Mesothelial cell of epicardium (in vitro differentiated cells): ENCODE results near the gene PLEKHG3. TPM values are rescaled to one million over a fixed set of nuclear protein-coding genes. Genes with fewer than 3 reads are reported as not detected.

ENCODE experiments used
- DNase-seq, 2 experiments: peaks; one replicate each; pipeline ENCODE4 v3.0.0; 2021; ENCODE audit warnings: low spot score in 2 of 2; ENCODE audit not compliant: unreplicated experiment in 2 of 2
- H3K27ac Mint-ChIP-seq: 2 replicates; pipeline ENCODE4 v1.8.0; 2021; ENCODE audit warnings: mixed read lengths
- H3K27me3 Mint-ChIP-seq: 2 replicates; pipeline ENCODE4 v1.8.0; 2021; ENCODE audit warnings: low read depth, mixed read lengths
- H3K36me3 Mint-ChIP-seq: 2 replicates; pipeline ENCODE4 v1.8.0; 2021; ENCODE audit warnings: mixed read lengths
- H3K4me1 Mint-ChIP-seq: 2 replicates; pipeline ENCODE4 v1.8.0; 2021; ENCODE audit warnings: mixed read lengths
- H3K4me3 Mint-ChIP-seq: 2 replicates; pipeline ENCODE4 v1.8.0; 2021; ENCODE audit warnings: mild to moderate bottlenecking, moderate library complexity, mixed read lengths
- H3K9me3 Mint-ChIP-seq: 2 replicates; pipeline ENCODE4 v1.8.0; 2021; ENCODE audit warnings: mixed read lengths
- CTCF ChIP-seq: fragments of 200-600 bp; sonication (generic); IDR thresholded peaks from one replicate; pipeline ENCODE4 v1.5.0; 2021; ENCODE audit warnings: antibody characterized with exemption; ENCODE audit not compliant: unreplicated experiment
- total RNA-seq: library from RNA; stranded (reverse); gene quantifications from 3 replicates; pipeline ENCODE4 v1.2.1, GENCODE V29; 2021

PLEKHG3 gene
- total RNA-seq, 1 donor from 2014 or later: 141 TPM

- no peak overlapping the region for H3K27ac Mint-ChIP-seq
- no peak for TF ChIP-seq CTCF
- peaks cover 7% of the 10 kb centered on the region for H3K9me3 Mint-ChIP-seq
- no peak for DNase-seq
- H3K4me1 Mint-ChIP-seq: no peaks in the 10 kb centered on the region
- H3K27me3 Mint-ChIP-seq: no peaks in the 10 kb centered on the region
- peaks cover 6% of the 10 kb centered on the region for H3K36me3 Mint-ChIP-seq
- H3K4me3 Mint-ChIP-seq: no peak overlapping the region
These were observed 79.8 kb downstream of the PLEKHG3 start for GRCh38 chr14:64784006-64784405.

DNA sequence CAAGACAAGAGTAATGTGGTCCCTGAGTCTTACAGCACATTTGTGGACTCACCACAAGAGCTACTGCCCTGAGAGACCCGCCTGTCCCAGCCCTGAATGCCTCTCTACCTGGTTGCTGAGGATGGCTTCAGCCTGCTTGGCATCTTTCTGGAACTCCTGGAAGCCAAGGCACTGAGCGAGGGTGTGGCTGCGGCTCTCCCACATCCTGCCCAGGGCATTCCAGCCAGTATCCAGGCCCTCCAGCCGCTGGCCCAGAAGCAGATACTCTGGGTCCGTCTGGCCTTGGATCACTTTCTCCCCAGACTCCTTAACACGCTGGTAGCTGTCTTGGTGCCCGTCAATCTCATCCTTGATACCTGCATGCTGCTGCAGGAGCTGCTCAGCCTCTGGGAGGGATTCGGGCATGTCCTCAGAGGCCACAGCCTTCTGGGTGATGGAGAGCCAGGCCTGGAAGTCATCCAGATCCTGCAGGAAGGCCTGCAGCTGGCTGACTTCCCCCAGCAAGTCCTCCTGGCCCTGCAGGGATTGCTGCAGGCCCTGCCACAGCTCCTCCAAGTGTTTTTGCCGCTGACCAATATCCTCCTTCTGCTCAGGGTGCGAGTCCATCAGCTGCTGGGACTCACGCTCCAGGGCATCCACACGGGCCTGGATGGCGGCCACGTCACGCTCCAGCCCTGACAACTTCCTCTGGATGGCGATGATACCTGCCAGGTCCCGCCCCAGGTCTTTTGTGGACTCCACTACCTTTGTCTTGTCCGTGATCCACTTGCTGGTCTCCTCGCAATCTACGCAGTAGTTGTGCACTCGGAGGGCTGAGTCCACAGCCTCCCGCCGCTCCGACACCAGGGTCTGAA lies 82.3 kb downstream of the PLEKHG3 start:
- TF ChIP-seq CTCF: no peak
- Mint-ChIP-seq H3K27me3 (no peaks in the 10 kb centered on the region), H3K9me3 (no peaks in the 10 kb centered on the region), H3K4me3 (no peak overlapping the region), H3K36me3 (peaks cover 6% of the 10 kb centered on the region), H3K4me1 (peaks cover 9% of the 10 kb centered on the region), H3K27ac (no peak overlapping the region)
- DNase-seq: no peak

- Mint-ChIP-seq H3K4me1 (peaks cover 9% of the 10 kb centered on the region), H3K9me3 (no peaks in the 10 kb centered on the region)
These were observed 83.4 kb downstream of the PLEKHG3 start for GRCh38 chr14:64787619-64788018.

GRCh38 chr14:64788706-64789105 lies 84.5 kb downstream of the PLEKHG3 start:
- Mint-ChIP-seq H3K9me3 (no peaks in the 10 kb centered on the region), H3K27me3 (no peaks in the 10 kb centered on the region), H3K4me3 (no peak overlapping the region), H3K27ac (no peak overlapping the region), H3K36me3 (peaks cover 6% of the 10 kb centered on the region), H3K4me1 (peaks cover 9% of the 10 kb centered on the region)
- DNase-seq: no peak
- TF ChIP-seq CTCF: no peak

More at GRCh38 chr14:64787619-64788018, 83.4 kb downstream of the PLEKHG3 start:
- peaks cover 6% of the 10 kb centered on the region for H3K36me3 Mint-ChIP-seq
- TF ChIP-seq CTCF: no peak
- H3K27ac Mint-ChIP-seq: no peak overlapping the region
- no peaks in the 10 kb centered on the region for H3K27me3 Mint-ChIP-seq
- no peak for DNase-seq
- no peak overlapping the region for H3K4me3 Mint-ChIP-seq

DNA sequence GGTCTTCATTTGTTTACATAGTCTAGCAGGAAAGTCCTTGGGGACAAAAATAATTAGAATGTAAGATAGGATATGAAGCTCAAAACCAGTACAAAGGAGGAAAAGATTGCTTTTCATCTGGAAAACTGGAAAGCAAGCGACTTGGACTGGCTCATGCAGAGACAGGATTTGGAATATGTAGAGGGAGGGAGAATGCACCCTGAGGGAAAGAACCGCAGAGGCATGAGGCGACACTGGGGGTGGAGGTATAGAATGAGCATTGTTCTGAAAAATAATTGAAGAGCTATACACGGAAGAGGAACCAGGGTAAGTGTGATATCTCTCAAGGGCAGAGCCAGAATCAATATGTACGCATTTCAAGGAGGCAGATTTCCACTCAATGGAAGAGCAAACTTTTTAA lies 85.5 kb downstream of the PLEKHG3 start:
- H3K4me1 Mint-ChIP-seq: peaks cover 9% of the 10 kb centered on the region
- peaks cover 6% of the 10 kb centered on the region for H3K36me3 Mint-ChIP-seq
- no peaks in the 10 kb centered on the region for H3K27me3 Mint-ChIP-seq
- no peak overlapping the region for H3K4me3 Mint-ChIP-seq
- no peak for TF ChIP-seq CTCF
- no peaks in the 10 kb centered on the region for H3K9me3 Mint-ChIP-seq
- no peak for DNase-seq
- no peak overlapping the region for H3K27ac Mint-ChIP-seq
